Measurements from ENCODE around the gene ANAPC16. TPM values are rescaled to one million over a fixed set of nuclear protein-coding genes. Genes with fewer than 3 reads are reported as not detected.

ANAPC16 gene
- total RNA-seq, 1 experiment from 2014 or later: 71.1 TPM

GRCh38 chr10:72218726-72219125 is 2.9 kb downstream of the ANAPC16 start:
- intact Hi-C loops (cut with micrococcal nuclease): no loop called here
- Histone ChIP-seq H3K27ac (ENCODE audit: low read depth, low read length) (no peak overlapping the region), H4K20me1 (ENCODE audit: insufficient read depth) (no peaks in the 10 kb centered on the region), H3K9ac (ENCODE audit: low read length) (no peak overlapping the region), H3K9me2 (ENCODE audit: insufficient read depth) (no peaks in the 10 kb centered on the region), H3K27me3 (ENCODE audit: insufficient read depth, low read length) (no peaks in the 10 kb centered on the region), H3K36me3 (ENCODE audit: control insufficient read depth in 1 of 2, insufficient read depth in 2 of 2, low read length in 2 of 2) (peaks cover 7% of the 10 kb centered on the region in 2 experiments), H3K79me2 (ENCODE audit: insufficient read depth, low read length) (peaks cover 48% of the 10 kb centered on the region), H3K4me2 (ENCODE audit: low read length) (no peak overlapping the region), H3K9me3 (ENCODE audit: control insufficient read depth in 1 of 2, insufficient read depth in 1 of 2, low read depth in 1 of 2, low read length in 2 of 2) (no peaks in the 10 kb centered on the region), H2AFZ (ENCODE audit: low read depth, low read length, poor library complexity, severe bottlenecking) (no peak overlapping the region), H3K4me3 (replicated peaks in 1 of 2; ENCODE audit: low read depth in 1 of 2, low read length in 2 of 2) (no peak overlapping the region), H3K4me1 (ENCODE audit: control insufficient read depth in 1 of 2, insufficient read depth in 2 of 2, low read length in 2 of 2) (peaks cover 6 to 16% of the 10 kb centered on the region in 2 experiments; a peak in 3 of 4 replicates)
- DNase-seq (ENCODE audit: low read depth, low spot score) (no peak), ATAC-seq (no peak)
- ChIA-PET CTCF (interaction anchor here (5.1 kb wide), 1 partner anchor 92 kb away, joined by 31 read pairs; no protein-coding TSS in a partner anchor), RAD21 (ENCODE audit: low non-redundant PET in 1 of 2, low total read pairs in 2 of 2, uncharacterized antibody in 2 of 2, unreplicated experiment in 2 of 2) (no interaction called here), POLR2A (no interaction called here)
- TF ChIP-seq SP1 (IDR thresholded peaks at IDR 0.05; ENCODE audit: low read depth) (no peak), ELF1 (IDR thresholded peaks at IDR 0.05; ENCODE audit: borderline replicate concordance, low read depth) (no peak), CEBPB (IDR thresholded peaks at IDR 0.05; ENCODE audit: low read depth) (no peak), ATF3 (IDR thresholded peaks at IDR 0.05) (no peak), ZBTB33 (IDR thresholded peaks at IDR 0.05; ENCODE audit: extremely low read depth, insufficient replicate concordance, low read length) (no peak), FOSL1 (IDR thresholded peaks at IDR 0.05; ENCODE audit: low read depth) (no peak), ZNF274 (IDR thresholded peaks at IDR 0.05; ENCODE audit: low read depth, low read length) (no peak)
- no TSS peak for BruUV-seq (replicated peaks)
